SK-N-SH (cell line): ENCODE results near the gene CCDC38. TPM values are rescaled to one million over a fixed set of nuclear protein-coding genes. Genes with fewer than 3 reads are reported as not detected.
A peak's percentile ranks its signal among the peaks of the same experiment; 100 is the strongest.

Experiments used
- CTCF ChIA-PET: fragments of 300-600, 350-600 bp; formaldehyde crosslinking; extraction: SDS; loops from one replicate; lab custom pipeline; 2021; lab: Yijun Ruan, JAX
- POLR2A ChIA-PET: fragments of 350-600 bp; sonication (Branson Sonifier 250); formaldehyde crosslinking; extraction: SDS; loops from one replicate; lab custom pipeline; 2020; ENCODE audit warnings: antibody characterized with exemption, inconsistent platforms; lab: Yijun Ruan, JAX
- DNase-seq: peaks from one replicate; pipeline ENCODE4 v3.0.0; 2012
- H2AFZ ChIP-seq: fragments of 200-600 bp; sonication (generic); 2 replicates; pipeline ENCODE4 v1.8.1; 2016; ENCODE audit warnings: antibody characterized with exemption, mild to moderate bottlenecking, low read depth
- H3F3A ChIP-seq: fragments of 200-600 bp; sonication (generic); replicated peaks from 2 replicates; pipeline ENCODE3; 2016; ENCODE audit warnings: antibody characterized with exemption, mild to moderate bottlenecking; ENCODE audit not compliant: insufficient read depth
- H3K27ac ChIP-seq, 2 experiments: fragments of 200-500 bp in 1 of 2; fragments of 200-600 bp in 1 of 2; sonication (Bioruptor generic) in 1 of 2; sonication (generic), shearing (Covaris generic) in 1 of 2; 2 replicates each; pipeline versions ENCODE4 v1.5.1 to v1.6.1; 2014 to 2016; ENCODE audit warnings: low read depth in 2 of 2, inconsistent platforms in 1 of 2, low read length in 1 of 2, mild to moderate bottlenecking in 1 of 2, mixed read lengths in 1 of 2
- H3K27me3 ChIP-seq: fragments of 200-600 bp; sonication (generic), shearing (Covaris generic); 2 replicates; pipeline ENCODE4 v1.6.1; 2016; ENCODE audit warnings: mixed run types; ENCODE audit not compliant: insufficient read depth
- H3K36me3 ChIP-seq, 2 experiments: fragments of 200-500 bp in 1 of 2; fragments of 200-600 bp in 1 of 2; sonication (Bioruptor generic) in 1 of 2; sonication (generic) in 1 of 2; replicated peaks in 1 of 2; 2 replicates each; pipeline versions ENCODE3 to v1.5.1; 2014 to 2016; ENCODE audit warnings: low read length in 1 of 2, mild to moderate bottlenecking in 1 of 2; ENCODE audit not compliant: insufficient read depth in 2 of 2, control insufficient read depth in 1 of 2
- H3K4me1 ChIP-seq, 2 experiments: fragments of 200-500 bp in 1 of 2; fragments of 200-600 bp in 1 of 2; sonication (Bioruptor generic) in 1 of 2; sonication (generic), shearing (Covaris generic) in 1 of 2; 2 replicates each; pipeline versions ENCODE4 v1.5.1 to v1.6.1; 2014 to 2016; ENCODE audit warnings: low read depth in 1 of 2, low read length in 1 of 2, mixed run types in 1 of 2; ENCODE audit not compliant: insufficient read depth in 2 of 2, control insufficient read depth in 1 of 2
- H3K4me2 ChIP-seq: fragments of 200-600 bp; sonication (generic), shearing (Covaris generic); 2 replicates; pipeline ENCODE4 v1.6.1; 2017; ENCODE audit warnings: mixed run types
- H3K4me3 ChIP-seq, 2 experiments: fragments of 200-500 bp in 1 of 2; fragments of 200-600 bp in 1 of 2; sonication (Bioruptor generic) in 1 of 2; sonication (generic), shearing (Covaris generic) in 1 of 2; 2 replicates each; pipeline versions ENCODE4 v1.5.1 to v1.8.1; 2014 to 2016; ENCODE audit warnings: low read depth in 2 of 2, inconsistent platforms in 1 of 2, low read length in 1 of 2, mild to moderate bottlenecking in 1 of 2, mixed read lengths in 1 of 2, moderate library complexity in 1 of 2
- H3K79me2 ChIP-seq: fragments of 200-600 bp; sonication (generic); 2 replicates; pipeline ENCODE4 v1.8.1; 2017; ENCODE audit warnings: mild to moderate bottlenecking; ENCODE audit not compliant: insufficient read depth
- H3K9ac ChIP-seq: fragments of 200-600 bp; sonication (generic); 2 replicates; pipeline ENCODE4 v1.6.1; 2017; ENCODE audit warnings: mixed run types
- H3K9me2 ChIP-seq: fragments of 200-600 bp; sonication (generic); 2 replicates; pipeline ENCODE4 v1.6.1; 2017; ENCODE audit warnings: mixed run types
- H3K9me3 ChIP-seq: fragments of 200-600 bp; sonication (generic); 2 replicates; pipeline ENCODE4 v1.6.1; 2017; ENCODE audit warnings: mixed run types, mild to moderate bottlenecking, moderate library complexity
- H4K20me1 ChIP-seq: fragments of 200-600 bp; sonication (generic); 2 replicates; pipeline ENCODE4 v1.6.1; 2017; ENCODE audit warnings: mild to moderate bottlenecking, mixed run types; ENCODE audit not compliant: insufficient read depth
- EZH2phosphoT487 ChIP-seq: fragments of 200-600 bp; sonication (generic); IDR thresholded peaks from 2 replicates; pipeline ENCODE4 v1.6.1; 2017; ENCODE audit warnings: low read depth, mixed run types, mild to moderate bottlenecking, antibody characterized with exemption, moderate library complexity, borderline replicate concordance
- JUND ChIP-seq: IDR thresholded peaks from 2 replicates; pipeline ENCODE4 v1.4.0; 2012
- MXI1 ChIP-seq: IDR thresholded peaks from 2 replicates; pipeline ENCODE4 v1.6.1; 2012; ENCODE audit warnings: mild to moderate bottlenecking, low read depth, low read length, improper control_type of control experiment
- RCOR1 ChIP-seq: fragments of 150-350 bp; IDR thresholded peaks from 2 replicates; pipeline ENCODE4 v1.6.1; 2017; ENCODE audit warnings: antibody characterized with exemption, low read length
- RFX5 ChIP-seq: IDR thresholded peaks from 2 replicates; pipeline ENCODE4 v1.6.1; 2012; ENCODE audit warnings: mild to moderate bottlenecking, improper control_type of control experiment, low read length
- TCF12 ChIP-seq: IDR thresholded peaks from 2 replicates; pipeline ENCODE4 v1.4.0; 2012
- WGBS: methylation state at CpG from one replicate; pipeline ENCODE4 v1.1.6; 2017; ENCODE audit warnings: low lambda C conversion rate; 5-methylcytosine and 5-hydroxymethylcytosine counted together
- polyA plus RNA-seq, 3 experiments: library from polyadenylated mRNA; depleted of rRNA; stranded (reverse); fragments of >200 nt; gene quantifications; 2 replicates each; pipeline ENCODE4 v1.2.3, GENCODE V29; 2012
- TF ChIP-seq, protein P1 (sequence below): fragments of 150-350 bp; IDR thresholded peaks from 2 replicates; pipeline ENCODE4 v1.6.1; 2016; ENCODE audit warnings: mild to moderate bottlenecking, low read depth, low read length
- TF ChIP-seq, protein P2 (sequence below): IDR thresholded peaks from 2 replicates; pipeline ENCODE4 v1.6.1; 2012; ENCODE audit warnings: mild to moderate bottlenecking, low read depth, low read length, moderate library complexity

The CCDC38 gene
- polyA plus RNA-seq, 1 of the 3 experiments (the other 2 are of a cell fraction), result not detected

GRCh38 chr12:95881331-95881955 is 61.0 kb downstream of the CCDC38 start:
- ChIA-PET CTCF (no interaction called here), POLR2A (no interaction called here)
- Histone ChIP-seq H2AFZ (no peak overlapping the region), H3K4me2 (no peak overlapping the region), H3K9me2 (no peaks in the 10 kb centered on the region), H3K27me3 (no peaks in the 10 kb centered on the region), H3K9ac (no peak overlapping the region), H3K36me3 (no peaks in the 10 kb centered on the region), H3K79me2 (no peaks in the 10 kb centered on the region), H3K4me1 (peaks cover 0 to 6% of the 10 kb centered on the region in 2 experiments; a peak in 1 of 4 replicates), H4K20me1 (no peaks in the 10 kb centered on the region), H3F3A (peaks cover 4% of the 10 kb centered on the region), H3K27ac (peak overlapping the region in 1 of 2 experiments; percentile 22; a peak in 2 of 4 replicates), H3K4me3 (no peak overlapping the region), H3K9me3 (no peaks in the 10 kb centered on the region)
- WGBS, result 37% methylated on average over 3 of the region's 3 CpGs
- no peak for DNase-seq
- TF ChIP-seq RCOR1, result no peak
- TF ChIP-seq TCF12, result peak; percentile 63
- TF ChIP-seq, protein P1, sequence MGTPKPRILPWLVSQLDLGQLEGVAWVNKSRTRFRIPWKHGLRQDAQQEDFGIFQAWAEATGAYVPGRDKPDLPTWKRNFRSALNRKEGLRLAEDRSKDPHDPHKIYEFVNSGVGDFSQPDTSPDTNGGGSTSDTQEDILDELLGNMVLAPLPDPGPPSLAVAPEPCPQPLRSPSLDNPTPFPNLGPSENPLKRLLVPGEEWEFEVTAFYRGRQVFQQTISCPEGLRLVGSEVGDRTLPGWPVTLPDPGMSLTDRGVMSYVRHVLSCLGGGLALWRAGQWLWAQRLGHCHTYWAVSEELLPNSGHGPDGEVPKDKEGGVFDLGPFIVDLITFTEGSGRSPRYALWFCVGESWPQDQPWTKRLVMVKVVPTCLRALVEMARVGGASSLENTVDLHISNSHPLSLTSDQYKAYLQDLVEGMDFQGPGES, result no peak
- no peak for TF ChIP-seq MXI1
- TF ChIP-seq, protein P2, sequence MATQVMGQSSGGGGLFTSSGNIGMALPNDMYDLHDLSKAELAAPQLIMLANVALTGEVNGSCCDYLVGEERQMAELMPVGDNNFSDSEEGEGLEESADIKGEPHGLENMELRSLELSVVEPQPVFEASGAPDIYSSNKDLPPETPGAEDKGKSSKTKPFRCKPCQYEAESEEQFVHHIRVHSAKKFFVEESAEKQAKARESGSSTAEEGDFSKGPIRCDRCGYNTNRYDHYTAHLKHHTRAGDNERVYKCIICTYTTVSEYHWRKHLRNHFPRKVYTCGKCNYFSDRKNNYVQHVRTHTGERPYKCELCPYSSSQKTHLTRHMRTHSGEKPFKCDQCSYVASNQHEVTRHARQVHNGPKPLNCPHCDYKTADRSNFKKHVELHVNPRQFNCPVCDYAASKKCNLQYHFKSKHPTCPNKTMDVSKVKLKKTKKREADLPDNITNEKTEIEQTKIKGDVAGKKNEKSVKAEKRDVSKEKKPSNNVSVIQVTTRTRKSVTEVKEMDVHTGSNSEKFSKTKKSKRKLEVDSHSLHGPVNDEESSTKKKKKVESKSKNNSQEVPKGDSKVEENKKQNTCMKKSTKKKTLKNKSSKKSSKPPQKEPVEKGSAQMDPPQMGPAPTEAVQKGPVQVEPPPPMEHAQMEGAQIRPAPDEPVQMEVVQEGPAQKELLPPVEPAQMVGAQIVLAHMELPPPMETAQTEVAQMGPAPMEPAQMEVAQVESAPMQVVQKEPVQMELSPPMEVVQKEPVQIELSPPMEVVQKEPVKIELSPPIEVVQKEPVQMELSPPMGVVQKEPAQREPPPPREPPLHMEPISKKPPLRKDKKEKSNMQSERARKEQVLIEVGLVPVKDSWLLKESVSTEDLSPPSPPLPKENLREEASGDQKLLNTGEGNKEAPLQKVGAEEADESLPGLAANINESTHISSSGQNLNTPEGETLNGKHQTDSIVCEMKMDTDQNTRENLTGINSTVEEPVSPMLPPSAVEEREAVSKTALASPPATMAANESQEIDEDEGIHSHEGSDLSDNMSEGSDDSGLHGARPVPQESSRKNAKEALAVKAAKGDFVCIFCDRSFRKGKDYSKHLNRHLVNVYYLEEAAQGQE, result no peak
- no peak for TF ChIP-seq EZH2phosphoT487

GRCh38 chr12:95880895-95881294 is 61.5 kb downstream of the CCDC38 start:
- DNase-seq, result no peak
- H3K27ac ChIP-seq, result no peak overlapping the region
- CTCF ChIA-PET, result no interaction called here

More at GRCh38 chr12:95880895-95881294, 61.5 kb downstream of the CCDC38 start:
- H4K20me1 ChIP-seq, result no peaks in the 10 kb centered on the region
- no peaks in the 10 kb centered on the region for H3K27me3 ChIP-seq
- H3K9ac ChIP-seq, result no peak overlapping the region
- POLR2A ChIA-PET, result no interaction called here
- H3K4me1 ChIP-seq, result peaks cover 0 to 6% of the 10 kb centered on the region in 2 experiments; a peak in 1 of 4 replicates
- H2AFZ ChIP-seq, result no peak overlapping the region
- no peak overlapping the region for H3K4me3 ChIP-seq
- no peak overlapping the region for H3K4me2 ChIP-seq
- no peaks in the 10 kb centered on the region for H3K9me2 ChIP-seq
- TF ChIP-seq JUND (no peak), MXI1 (no peak), RFX5 (no peak)
- no peaks in the 10 kb centered on the region for H3K36me3 ChIP-seq
- no peaks in the 10 kb centered on the region for H3K9me3 ChIP-seq
- H3F3A ChIP-seq, result peaks cover 4% of the 10 kb centered on the region
- 72% methylated on average over 1 of the region's 1 CpG for WGBS
- H3K79me2 ChIP-seq, result no peaks in the 10 kb centered on the region
